Tibial nerve (tissue), 4 donors: ENCODE results near the gene CRNKL1.

Source experiments
- CTCF ChIP-seq, 5 experiments: fragments of 200-600 bp in 3 of 5; fragments of 450-650 bp in 2 of 5; sonication (generic) in 3 of 5; IDR thresholded peaks; one replicate each; pipeline ENCODE4 v1.5.1; 2016 to 2019; ENCODE audit warnings: antibody characterized with exemption in 5 of 5, mild to moderate bottlenecking in 3 of 5, moderate library complexity in 2 of 5
- EP300 ChIP-seq, 2 donors: sonication (generic); formaldehyde crosslinking; IDR thresholded peaks; one replicate each; pipeline ENCODE4 v1.6.1; 2017; ENCODE audit warnings: antibody characterized with exemption in 2 of 2, mild to moderate bottlenecking in 1 of 2
- POLR2A ChIP-seq, 2 donors: fragments of 450-650 bp; IDR thresholded peaks; one replicate each; pipeline ENCODE4 v1.6.1; 2017; ENCODE audit warnings: antibody characterized with exemption in 2 of 2, mild to moderate bottlenecking in 2 of 2, moderate library complexity in 2 of 2

GRCh38 chr20:20019123-20019522, 33.1 kb downstream of the CRNKL1 start:
- TF ChIP-seq CTCF (IDR thresholded peaks at IDR 0.05) (no peak), POLR2A (IDR thresholded peaks at IDR 0.05) (no peak), EP300 (IDR thresholded peaks at IDR 0.05) (no peak)
